IMR-90 (cell line): ENCODE data around the gene IER5L.

Experiments
- CTCF ChIP-seq: conservative IDR thresholded peaks from 2 replicates; pipeline ENCODE4 v1.5.1; 2012; ENCODE audit warnings: mild to moderate bottlenecking, low read depth, low read length, improper control_type of control experiment
- MXI1 ChIP-seq: IDR thresholded peaks from 2 replicates; pipeline ENCODE4 v1.6.1; 2012; ENCODE audit warnings: low read depth, mild to moderate bottlenecking, low read length, moderate library complexity, borderline replicate concordance

- TF ChIP-seq MXI1 (no peak), CTCF (no peak)
Measured at GRCh38 chr9:129165198-129165597, 12.9 kb downstream of the IER5L start.
